Anterior cingulate cortex (tissue), 58 donors: ENCODE results near the gene SEC24D.

Source experiments
- DNase-seq, 58 donors: peaks; one replicate each; lab custom pipeline; 2025; lab: John Stamatoyannopoulos, UW

The SEC24D gene

DNA sequence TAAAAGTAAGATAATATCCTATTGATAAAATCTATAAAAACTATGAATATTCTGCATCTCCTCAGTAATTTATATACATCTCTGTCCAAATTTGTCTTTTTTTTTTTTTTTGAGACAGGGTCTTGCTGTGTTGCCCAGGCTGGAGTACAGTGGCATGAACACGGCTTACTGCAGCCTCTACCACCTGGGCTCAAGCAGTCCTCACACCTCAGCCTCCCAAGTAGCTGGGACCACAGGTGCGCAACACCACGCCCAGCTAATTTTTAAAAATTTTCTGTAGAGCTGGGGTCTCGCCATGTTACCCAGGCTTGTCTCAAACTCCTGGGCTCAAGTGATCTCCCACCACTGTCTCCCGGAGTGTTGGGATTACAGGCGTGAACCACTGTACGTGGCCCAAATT lies 12.3 kb upstream of the SEC24D start:
- DNase-seq = no peak

DNA sequence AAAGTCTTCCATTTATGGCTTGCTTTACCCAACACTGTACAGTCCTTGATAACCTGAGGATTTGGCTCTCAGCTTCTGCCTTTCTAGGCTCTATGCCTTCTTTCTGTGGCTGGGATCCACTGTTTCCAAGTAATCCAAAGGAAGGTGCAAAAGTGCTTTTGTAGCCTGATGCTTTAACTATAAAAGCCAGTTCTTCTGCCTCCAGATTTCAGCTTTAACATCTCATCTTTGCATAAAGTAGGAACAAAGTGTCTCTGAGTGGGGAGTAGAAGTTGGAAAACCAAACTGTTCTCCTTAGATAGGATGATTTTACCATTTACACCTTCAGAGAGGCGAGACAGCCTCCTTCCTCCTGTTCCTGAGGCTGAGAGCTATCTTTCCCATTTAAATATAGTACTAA lies 11.1 kb upstream of the SEC24D start:
- DNase-seq = peak in 5 of 58 donors; percentile 2 to 70 (median 6)

DNA sequence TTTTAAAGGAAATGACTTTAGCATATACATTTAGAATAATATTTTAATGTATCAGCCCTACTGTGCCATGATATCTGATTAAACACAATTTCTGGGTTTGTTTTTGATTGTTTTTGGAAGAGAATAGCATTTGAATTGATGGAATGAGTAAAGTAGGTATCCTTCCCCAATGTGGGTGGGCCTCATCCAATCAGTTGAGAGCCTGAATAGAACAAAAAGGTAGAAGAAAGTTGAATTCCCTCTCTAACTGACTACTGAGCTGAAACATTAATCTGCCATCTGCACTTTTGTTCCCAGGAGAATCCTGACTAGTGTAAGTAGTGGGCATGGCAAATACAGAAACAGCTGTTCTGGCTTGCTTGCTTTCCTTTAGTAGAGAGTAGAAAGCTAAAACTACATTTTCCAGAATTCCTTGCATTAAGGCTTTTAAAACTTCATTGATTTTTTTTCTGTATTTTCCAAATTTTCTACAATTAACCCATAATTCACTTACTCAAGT lies 9.7 kb upstream of the SEC24D start:
- no peak for DNase-seq

DNA sequence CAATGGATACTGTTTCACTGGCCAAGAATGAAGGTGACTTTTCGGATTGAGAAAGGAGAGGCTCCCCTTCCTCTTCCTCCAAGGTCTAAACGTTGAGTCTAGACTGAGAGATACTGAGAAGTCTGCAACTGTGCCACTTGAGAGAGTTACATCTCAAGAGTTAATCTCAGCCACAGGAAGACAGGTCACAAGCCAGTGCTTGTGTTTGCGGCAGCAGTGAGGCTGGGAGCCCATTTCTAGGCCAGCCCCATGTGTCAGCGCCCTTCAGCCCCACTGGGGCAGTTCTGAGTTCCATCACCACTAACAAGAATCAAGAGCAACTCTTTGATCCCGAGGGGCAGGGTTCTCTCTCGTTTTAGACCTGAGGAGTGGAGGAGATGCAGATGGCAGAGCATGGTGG lies 7.3 kb upstream of the SEC24D start:
- DNase-seq = no peak

DNA sequence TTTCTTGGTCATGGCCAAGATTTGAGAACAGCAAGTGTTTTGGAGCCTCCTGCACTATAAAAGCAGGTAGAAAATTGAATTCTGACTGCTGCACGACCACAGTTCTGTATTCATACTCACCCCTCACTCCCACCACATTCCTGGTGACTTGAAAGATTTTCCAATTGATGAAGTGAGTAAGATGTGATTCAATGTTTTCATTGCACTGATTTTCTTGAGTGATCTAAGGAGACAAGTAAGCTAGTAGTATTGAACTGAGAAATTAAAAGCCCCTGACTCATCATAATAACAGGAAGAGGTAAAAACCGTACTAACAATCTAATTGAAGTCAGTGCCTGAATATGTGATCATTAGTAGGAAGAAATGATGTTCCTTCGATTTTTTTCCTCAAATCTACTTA lies 6.1 kb upstream of the SEC24D start:
- DNase-seq = no peak

DNA sequence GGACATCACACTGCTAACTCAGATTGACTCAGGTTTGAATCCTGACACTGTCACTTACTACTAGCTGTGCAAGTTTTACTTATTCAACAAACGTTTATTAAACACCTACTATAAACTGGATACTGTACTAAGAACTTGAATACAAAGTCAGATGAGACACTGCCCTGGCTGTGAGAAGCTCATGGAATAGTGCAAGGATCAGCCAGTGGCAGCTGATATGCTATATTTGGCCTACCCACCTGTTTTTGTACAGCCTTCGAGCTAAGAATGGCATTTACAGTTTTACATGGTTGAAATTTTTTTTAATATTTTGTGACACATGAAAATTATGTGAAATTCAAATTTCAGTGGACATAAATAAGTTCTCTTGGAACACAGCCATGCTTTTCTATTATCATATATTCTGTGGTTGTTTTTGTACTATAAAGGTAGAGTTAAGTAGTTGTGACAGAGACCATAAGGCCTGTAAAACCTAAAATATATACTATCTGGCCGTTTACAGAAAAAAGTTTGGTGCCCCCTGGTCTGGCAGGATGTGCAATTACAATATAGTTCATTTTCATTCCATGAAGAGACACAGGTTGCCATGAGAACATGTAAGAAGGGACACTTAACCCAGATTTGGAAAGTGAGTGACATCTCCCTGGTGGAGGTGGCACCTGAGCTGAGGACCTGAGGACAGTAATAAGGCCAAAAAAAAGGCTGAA lies 3.4 kb upstream of the SEC24D start:
- no peak for DNase-seq

DNA sequence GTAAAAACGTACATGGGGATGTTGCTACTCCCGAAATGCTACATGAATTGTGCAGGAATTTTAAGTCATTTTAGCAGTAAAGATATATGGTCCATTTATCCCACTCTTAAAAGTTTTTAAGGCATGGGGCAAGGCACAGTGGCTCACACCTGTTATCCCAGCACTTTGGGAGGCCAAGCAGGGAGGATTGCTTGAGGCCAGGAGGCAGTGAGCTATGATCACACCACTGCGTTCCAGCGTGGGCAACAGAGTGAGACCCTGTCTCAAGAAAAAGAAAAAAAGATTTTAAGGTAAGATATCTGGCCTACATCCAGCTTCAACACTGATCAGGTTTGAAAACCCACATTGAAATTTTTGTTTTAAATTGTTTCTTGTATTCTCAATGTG lies 1.2 kb upstream of the SEC24D start:
- DNase-seq = no peak

DNA sequence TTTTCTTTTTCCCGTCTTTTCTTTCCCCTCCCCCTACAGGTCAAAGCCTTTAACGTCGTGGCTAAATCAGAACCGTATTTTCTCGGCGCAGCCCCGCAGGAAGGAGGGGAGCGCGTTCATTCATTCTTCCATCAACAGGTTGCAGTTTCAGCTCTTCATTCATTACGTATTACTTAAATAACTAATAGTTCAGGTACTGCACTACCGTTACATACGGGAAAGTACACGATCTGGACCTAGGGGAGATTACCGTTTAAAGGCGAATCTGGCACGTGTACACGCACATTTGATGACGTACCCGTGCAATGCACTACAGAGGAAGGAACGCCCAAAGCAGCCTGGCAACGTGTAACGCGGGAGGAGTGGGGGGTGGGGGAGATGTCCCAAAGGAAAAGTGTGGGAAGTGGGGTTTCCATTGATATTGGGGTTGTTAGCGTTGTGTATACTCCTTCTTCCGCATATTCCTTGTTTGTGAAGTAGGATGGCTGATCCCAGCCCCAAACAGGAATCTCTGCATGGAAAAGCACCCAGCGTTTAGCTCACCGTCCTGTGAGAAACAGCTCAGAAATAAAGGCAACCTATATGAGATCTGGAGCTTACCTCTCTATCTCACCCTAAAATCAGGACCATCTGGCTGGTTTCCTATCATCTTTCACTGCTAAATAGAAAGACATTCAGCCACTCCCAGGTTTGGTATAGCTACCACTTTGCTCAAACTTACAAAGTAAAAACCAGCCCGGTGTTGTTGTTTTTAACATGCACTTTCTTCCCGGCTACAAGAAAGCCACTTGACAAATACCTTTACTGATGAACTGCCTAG lies 585 bp upstream of the SEC24D start:
- DNase-seq = peak in 35 of 58 donors; percentile 1 to 64 (median 24)

DNA sequence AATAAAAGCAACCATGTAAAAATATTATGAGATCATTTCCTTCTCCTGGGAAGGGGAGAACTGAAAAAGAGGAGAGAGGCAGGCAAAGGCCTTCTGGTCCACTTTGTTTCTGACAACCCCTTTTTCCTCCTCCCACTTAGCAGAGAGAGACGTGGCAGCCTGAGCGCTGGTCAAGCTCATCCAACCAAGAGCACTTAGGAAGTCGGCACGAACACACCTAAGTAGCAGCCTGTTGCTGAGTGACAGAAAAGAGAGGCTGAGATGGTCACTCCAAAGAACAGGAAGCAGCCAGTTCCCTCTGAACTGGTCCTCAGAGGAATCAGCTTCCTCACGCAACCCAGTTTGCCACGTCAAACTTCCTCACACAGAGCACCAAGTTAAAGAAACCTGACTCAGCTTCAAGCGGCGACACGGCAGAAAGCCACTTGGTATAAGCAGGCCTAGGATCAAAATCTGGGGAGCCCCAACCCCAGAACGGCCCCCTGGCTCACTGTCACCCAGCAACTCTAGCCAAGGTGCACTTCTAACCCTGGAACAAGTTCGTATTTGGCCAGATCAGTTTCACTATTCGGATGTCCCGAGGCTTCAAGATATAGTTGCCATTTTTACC lies 861 bp downstream of the SEC24D start:
- DNase-seq = peak in 52 of 58 donors; percentile 4 to 63 (median 26)

DNA sequence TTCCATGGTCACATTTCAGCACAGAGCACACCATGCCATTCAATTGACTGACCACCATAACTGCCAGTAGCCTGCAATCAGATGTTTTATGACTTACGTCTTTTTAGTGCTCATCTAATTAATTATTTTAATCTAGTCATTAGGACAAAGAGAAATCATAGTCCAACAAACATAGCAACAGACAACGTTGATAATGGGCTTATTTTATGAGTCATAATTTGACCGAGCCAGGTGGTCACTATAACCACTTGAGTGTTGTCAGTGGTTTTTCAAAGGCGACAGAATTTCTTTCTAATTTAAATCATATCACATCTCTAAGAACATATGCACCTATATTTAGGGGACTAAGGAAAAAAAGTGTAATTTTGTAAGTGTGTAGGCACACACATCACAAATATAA lies 1.9 kb downstream of the SEC24D start:
- no peak for DNase-seq

DNA sequence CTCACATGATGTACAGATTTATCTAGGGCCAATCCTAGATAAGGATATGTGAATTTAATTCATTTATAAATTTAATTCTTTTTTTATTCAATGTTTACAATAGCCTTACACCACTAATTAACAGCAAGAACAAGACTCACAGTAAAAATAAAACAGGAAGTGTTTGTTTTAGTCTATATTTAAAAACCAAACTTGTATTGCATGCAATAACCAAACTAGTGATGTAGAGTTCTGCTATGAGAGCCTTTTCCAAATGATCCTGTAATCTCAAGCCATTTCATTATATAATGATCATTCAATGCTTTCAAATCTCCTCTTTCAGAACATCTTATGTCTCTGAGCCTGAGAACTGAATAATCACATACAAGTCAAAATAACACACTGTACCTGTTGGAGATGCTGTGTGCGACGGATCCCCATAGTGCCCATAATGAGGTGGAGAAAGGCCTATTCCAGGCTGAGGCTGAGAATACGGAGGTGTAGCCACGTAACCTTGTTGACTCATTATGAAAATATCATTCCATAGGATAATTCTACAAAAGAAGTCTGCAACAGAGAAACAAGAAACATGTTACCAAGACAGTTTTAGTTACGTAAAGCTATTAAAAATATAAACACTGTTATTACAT lies 2.6 kb downstream of the SEC24D start:
- DNase-seq = no peak

DNA sequence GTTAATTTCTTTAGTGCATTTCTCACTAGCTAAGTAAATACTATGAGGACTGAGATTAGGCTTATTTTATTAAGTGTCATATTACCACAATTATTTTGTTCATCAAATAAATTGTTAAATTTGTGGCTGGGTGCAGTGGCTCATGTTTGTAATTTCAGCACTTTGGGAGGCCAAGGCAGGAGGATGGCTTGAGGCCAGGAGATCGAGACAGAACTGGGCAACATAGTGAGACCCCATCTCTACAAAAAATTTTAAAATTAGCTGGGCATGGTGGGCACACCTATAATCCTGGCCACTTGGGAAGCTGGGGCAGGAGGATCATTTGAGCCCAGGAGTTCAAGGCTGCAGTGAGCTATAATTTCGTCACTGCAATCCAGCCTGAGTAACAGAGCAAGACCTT lies 6.8 kb downstream of the SEC24D start:
- no peak for DNase-seq

DNA sequence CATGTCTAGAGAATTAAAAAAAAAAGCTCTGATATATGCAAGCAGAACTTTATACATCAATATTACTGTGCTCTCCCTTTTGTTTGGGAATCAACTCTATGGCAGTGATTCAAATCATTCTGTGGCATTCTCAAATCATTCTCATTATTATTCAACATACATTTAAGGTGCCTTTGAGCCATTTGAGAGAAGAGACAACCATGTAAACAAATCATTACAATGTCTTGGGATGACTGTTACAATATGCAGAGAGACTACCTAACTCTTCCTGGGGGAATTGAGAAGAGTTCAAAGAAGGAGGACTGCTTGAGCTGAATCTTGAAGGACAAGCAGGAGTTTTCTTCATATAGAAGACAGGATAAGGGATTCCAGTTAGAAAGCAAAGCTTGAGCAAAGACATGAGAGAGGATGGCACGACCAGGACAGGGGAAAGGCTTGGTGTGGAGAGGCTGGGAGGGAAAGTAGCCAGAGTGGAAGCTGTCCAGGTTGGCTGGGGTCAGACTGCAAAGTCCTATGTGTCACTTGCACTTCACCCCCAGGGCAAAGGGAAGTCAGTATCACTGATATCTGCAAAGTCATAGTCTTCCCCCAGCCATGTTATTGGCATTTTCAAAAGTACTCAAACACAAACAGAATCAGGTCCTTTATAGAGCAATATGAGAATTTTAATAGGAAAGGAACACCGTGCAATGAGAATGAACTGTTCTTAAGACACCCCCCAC lies 9.0 kb downstream of the SEC24D start:
- DNase-seq = no peak

DNA sequence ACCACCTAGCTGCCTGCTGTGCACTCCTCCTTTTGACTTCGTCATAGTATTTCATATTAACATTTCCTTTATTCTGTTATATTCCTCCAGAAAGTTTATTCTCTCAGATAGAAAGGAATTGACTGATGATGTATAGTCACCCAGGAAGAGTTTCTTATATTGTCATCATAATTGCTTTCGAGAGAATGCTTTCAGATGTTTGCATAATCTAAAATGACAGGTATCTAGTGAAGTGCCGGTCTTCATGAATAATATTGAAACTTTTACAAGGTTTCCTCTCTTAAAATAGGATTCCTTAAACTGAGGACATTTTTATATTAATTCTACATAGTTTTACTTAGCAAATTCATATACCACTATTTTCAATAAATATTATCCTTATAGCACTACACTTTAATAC lies 10.1 kb downstream of the SEC24D start:
- DNase-seq = no peak

DNA sequence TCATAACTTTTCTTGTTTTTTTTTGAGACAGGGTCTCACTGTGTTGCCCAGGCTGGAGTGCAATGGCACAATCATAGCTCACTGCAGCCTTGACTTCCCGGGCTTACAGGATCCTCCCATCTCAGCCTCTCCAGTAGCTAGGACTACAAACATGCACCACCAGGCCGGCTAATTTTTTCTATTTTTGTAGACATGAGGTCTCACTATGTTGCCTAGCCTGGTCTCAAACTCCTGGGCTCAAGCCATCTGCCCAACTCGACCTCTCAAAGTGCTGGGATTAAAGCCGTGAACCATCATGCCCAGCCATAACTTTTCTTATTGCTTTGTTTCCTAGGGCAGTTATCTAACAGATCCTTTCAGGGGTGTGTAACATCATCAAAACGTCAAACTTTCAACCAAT lies 11.8 kb downstream of the SEC24D start:
- DNase-seq = no peak

DNA sequence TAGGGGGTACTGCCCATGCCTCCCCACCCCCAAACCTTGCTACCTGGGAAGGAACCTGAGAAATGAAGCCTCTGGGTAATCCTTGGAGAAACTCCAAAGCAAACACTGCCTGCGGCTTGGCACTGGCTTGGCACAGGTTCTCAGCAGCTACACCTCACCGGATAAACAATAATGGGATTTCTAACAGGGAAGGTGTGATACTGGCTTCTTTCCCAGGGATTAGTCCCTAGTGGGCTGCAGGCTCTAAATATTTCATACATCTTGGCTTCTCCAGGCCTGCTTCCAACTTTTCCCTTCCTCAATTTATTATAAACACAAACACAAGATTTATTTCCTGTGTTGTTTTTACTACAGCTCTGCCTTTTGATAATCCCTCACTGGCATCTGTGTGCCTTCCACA lies 12.5 kb downstream of the SEC24D start:
- DNase-seq = no peak

DNA sequence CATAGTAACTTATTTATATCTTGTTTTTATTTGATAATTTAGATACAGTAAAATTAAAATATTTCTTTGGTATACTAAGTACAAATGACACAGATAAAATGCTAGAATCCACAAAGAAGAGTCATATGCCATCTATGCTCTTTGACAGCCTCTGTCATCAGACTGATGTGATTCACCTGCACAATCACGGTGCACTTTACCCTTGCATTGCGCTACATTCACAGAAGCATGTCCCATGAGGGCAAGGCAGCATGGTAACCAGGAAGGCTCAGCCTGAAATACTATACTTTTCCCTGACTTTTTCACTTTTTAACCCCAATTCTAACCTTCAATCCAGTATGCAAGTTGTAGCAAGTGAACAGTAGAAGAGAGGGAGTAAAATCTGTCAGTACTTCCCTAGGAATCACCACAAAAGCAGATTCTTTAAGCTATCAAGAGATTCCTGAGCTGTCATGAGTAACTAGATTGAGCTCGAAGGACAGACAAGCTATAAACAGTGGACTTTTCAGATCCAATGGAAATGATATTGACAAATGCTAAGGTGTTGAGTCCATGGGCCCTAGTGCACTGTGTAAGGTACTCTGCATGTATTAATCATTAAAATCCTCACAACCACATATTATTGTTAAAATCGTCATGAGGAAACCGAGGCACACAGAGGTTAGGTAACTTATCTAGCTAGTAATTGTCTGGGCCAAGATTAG lies 14.2 kb downstream of the SEC24D start:
- no peak for DNase-seq

DNA sequence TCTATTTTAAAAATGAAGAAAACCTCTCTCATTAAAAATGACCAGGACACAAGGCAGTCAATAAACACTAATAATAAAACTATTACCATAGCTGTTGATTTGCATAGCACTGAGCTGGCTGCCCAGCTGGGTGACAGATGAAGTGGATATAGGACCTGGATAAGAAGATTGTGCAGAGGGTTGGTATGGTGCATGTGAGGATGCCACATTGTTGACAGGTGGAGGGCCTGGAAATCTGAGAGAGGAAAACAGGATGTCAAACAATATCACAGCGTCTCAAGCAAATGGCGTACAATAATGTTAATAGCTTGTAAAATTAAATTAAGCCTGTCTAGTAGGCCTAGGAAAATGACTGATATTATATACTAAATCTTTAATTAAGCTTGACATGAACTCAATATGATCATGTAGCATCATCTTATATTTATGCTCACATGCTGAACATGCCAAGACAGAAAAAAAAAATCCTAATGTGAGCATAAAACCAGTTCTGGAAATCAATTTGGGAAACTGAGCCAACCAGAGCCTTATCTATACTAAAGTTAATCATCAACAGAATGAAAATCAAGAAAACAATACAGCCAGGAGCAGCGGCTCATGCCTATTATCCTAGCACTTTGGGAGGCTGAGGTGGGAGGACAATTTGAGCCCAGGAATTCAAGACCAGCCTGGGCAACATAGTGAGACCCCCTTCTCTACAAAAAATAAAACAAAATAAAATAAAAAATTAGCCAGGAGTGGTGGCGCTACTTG lies 18.6 kb downstream of the SEC24D start:
- DNase-seq = no peak
